H1 (cell line): ENCODE measurements around the gene WBP1. TPM values are rescaled to one million over a fixed set of nuclear protein-coding genes. Genes with fewer than 3 reads are reported as not detected.

Source experiments
- CTCF ChIA-PET: fragments of 300-600 bp; sonication (Branson Sonifier 250); formaldehyde crosslinking; loops from one replicate; lab custom pipeline; 2021; ENCODE audit not compliant: partially characterized antibody; lab: Charles Lee
- POLR2A ChIA-PET: fragments of 300-600 bp; sonication (Branson Sonifier 250); formaldehyde crosslinking; loops from one replicate; lab custom pipeline; 2021; ENCODE audit warnings: inconsistent platforms; ENCODE audit not compliant: partially characterized antibody; lab: Charles Lee
- DNase-seq, 2 experiments: peaks; one replicate each; pipeline versions ENCODE4 v3.0.0 to v3.0.0-alpha.2; 2010 to 2022; ENCODE audit warnings: low spot score in 2 of 2, low read depth in 1 of 2, mixed read lengths in 1 of 2
- FAIRE-seq: peaks from 2 replicates; lab custom pipeline; 2011; peaks lifted over from hg19 to GRCh38; lab: Jason Lieb, UNC
- H2AFZ ChIP-seq: 2 replicates; pipeline ENCODE4 v1.8.1; 2012; ENCODE audit warnings: low read length, inconsistent platforms
- H2AK5ac ChIP-seq: 2 replicates; pipeline ENCODE4 v1.6.1; 2013; ENCODE audit warnings: low read depth, low read length
- H2BK120ac ChIP-seq: replicated peaks from 2 replicates; pipeline ENCODE3; 2013; ENCODE audit warnings: low read depth, low read length, inconsistent platforms
- H2BK12ac ChIP-seq: 2 replicates; pipeline ENCODE4 v1.6.1; 2013; ENCODE audit warnings: low read depth, low read length
- H2BK15ac ChIP-seq: 2 replicates; pipeline ENCODE4 v1.6.1; 2013; ENCODE audit warnings: low read length
- H2BK20ac ChIP-seq: 2 replicates; pipeline ENCODE4 v1.6.1; 2013; ENCODE audit warnings: low read length
- H2BK5ac ChIP-seq: 2 replicates; pipeline ENCODE4 v1.6.1; 2013; ENCODE audit warnings: low read depth, low read length
- H3K14ac ChIP-seq: 2 replicates; pipeline ENCODE4 v1.6.1; 2013; ENCODE audit warnings: inconsistent platforms; ENCODE audit not compliant: insufficient read length
- H3K18ac ChIP-seq: 2 replicates; pipeline ENCODE4 v1.6.1; 2013; ENCODE audit warnings: low read length; ENCODE audit errors: extremely low read depth
- H3K23ac ChIP-seq: 2 replicates; pipeline ENCODE4 v1.6.1; 2013; ENCODE audit warnings: inconsistent platforms; ENCODE audit not compliant: insufficient read length
- H3K23me2 ChIP-seq: 2 replicates; pipeline ENCODE4 v1.6.1; 2013; ENCODE audit warnings: low read depth, low read length
- H3K27ac ChIP-seq: 2 replicates; pipeline ENCODE4 v1.6.1; 2011; ENCODE audit warnings: low read depth, low read length, inconsistent platforms
- H3K27me3 ChIP-seq, 4 experiments: replicated peaks in 1 of 4; 1 replicate in 1 of 4; 2 replicates in 3 of 4; pipeline versions ENCODE4 v1.6.1 to v1.8.1; 2011 to 2013; ENCODE audit warnings: low read length in 3 of 4, mild to moderate bottlenecking in 3 of 4, inconsistent platforms in 2 of 4, mixed read lengths in 2 of 4, moderate library complexity in 1 of 4; ENCODE audit not compliant: control insufficient read depth in 3 of 4, insufficient read depth in 3 of 4; ENCODE audit errors: extremely low read depth in 1 of 4
- H3K36me3 ChIP-seq, 4 experiments: 2 replicates each; pipeline versions ENCODE4 v1.6.1 to v1.8.1; 2011 to 2013; ENCODE audit warnings: mild to moderate bottlenecking in 4 of 4, low read length in 3 of 4, moderate library complexity in 2 of 4, control low read depth in 1 of 4, inconsistent platforms in 1 of 4; ENCODE audit not compliant: insufficient read depth in 4 of 4, control insufficient read depth in 2 of 4
- H3K4ac ChIP-seq: replicated peaks from 2 replicates; pipeline ENCODE3; 2013; ENCODE audit warnings: low read length, low read depth, mixed read lengths, inconsistent platforms; ENCODE audit not compliant: insufficient read length
- H3K4me1 ChIP-seq, 4 experiments: replicated peaks in 1 of 4; 1 replicate in 1 of 4; 2 replicates in 3 of 4; pipeline versions ENCODE4 v1.6.1 to v1.8.1; 2011 to 2013; ENCODE audit warnings: low read length in 3 of 4, inconsistent platforms in 2 of 4, mixed read lengths in 1 of 4; ENCODE audit not compliant: insufficient read depth in 4 of 4, control insufficient read depth in 3 of 4
- H3K4me2 ChIP-seq, 2 experiments: 2 replicates each; pipeline versions ENCODE4 v1.6.1 to v1.8.1; 2011 to 2013; ENCODE audit warnings: low read depth in 2 of 2, low read length in 2 of 2, control low read depth in 1 of 2, inconsistent platforms in 1 of 2, mild to moderate bottlenecking in 1 of 2; ENCODE audit not compliant: insufficient read depth in 1 of 2
- H3K4me3 ChIP-seq, 4 experiments: fragments of 200-600, 300-600 bp in 1 of 4; sonication (generic), shearing (Covaris generic), sonication (Bioruptor Twin) in 1 of 4; 2 replicates each; pipeline versions ENCODE4 v1.5.1 to v1.8.1; 2011 to 2016; ENCODE audit warnings: low read length in 4 of 4, low read depth in 3 of 4, control low read depth in 2 of 4, inconsistent platforms in 2 of 4, mild to moderate bottlenecking in 2 of 4, mixed read lengths in 1 of 4, moderate library complexity in 1 of 4; ENCODE audit not compliant: insufficient read depth in 2 of 4; ENCODE audit errors: extremely low read depth in 1 of 4
- H3K56ac ChIP-seq: replicated peaks from 2 replicates; pipeline ENCODE3; 2013; ENCODE audit warnings: low read depth, mild to moderate bottlenecking, mixed read lengths, low read length, inconsistent platforms; ENCODE audit not compliant: insufficient read length
- H3K79me1 ChIP-seq: 2 replicates; pipeline ENCODE4 v1.6.1; 2013; ENCODE audit warnings: low read depth, low read length, control low read depth
- H3K79me2 ChIP-seq, 2 experiments: 2 replicates each; pipeline versions ENCODE4 v1.6.1 to v1.8.1; 2012 to 2013; ENCODE audit warnings: low read length in 2 of 2, mild to moderate bottlenecking in 2 of 2, inconsistent platforms in 1 of 2; ENCODE audit not compliant: insufficient read depth in 2 of 2, control insufficient read depth in 1 of 2
- H3K9ac ChIP-seq, 4 experiments: replicated peaks in 1 of 4; 1 replicate in 1 of 4; 2 replicates in 3 of 4; pipeline versions ENCODE4 v1.6.1 to v1.8.1; 2011 to 2013; ENCODE audit warnings: low read depth in 3 of 4, low read length in 3 of 4, control low read depth in 2 of 4, mild to moderate bottlenecking in 2 of 4, moderate library complexity in 2 of 4, inconsistent platforms in 1 of 4; ENCODE audit errors: extremely low read depth in 1 of 4
- H3K9me3 ChIP-seq, 2 experiments: 2 replicates each; pipeline versions ENCODE4 v1.6.1 to v1.8.1; 2012 to 2013; ENCODE audit warnings: mild to moderate bottlenecking in 2 of 2, moderate library complexity in 2 of 2, control low read depth in 1 of 2, inconsistent platforms in 1 of 2, low read depth in 1 of 2, low read length in 1 of 2, mixed read lengths in 1 of 2; ENCODE audit not compliant: insufficient read depth in 2 of 2
- H4K20me1 ChIP-seq, 2 experiments: replicated peaks in 1 of 2; 2 replicates each; pipeline versions ENCODE3 to v1.8.1; 2011 to 2013; ENCODE audit warnings: inconsistent platforms in 2 of 2, low read length in 2 of 2, mild to moderate bottlenecking in 1 of 2; ENCODE audit not compliant: insufficient read depth in 2 of 2, control insufficient read depth in 1 of 2
- H4K5ac ChIP-seq: 2 replicates; pipeline ENCODE4 v1.6.1; 2013; ENCODE audit warnings: low read length, low read depth, mixed read lengths, inconsistent platforms; ENCODE audit not compliant: insufficient read length
- H4K8ac ChIP-seq: 2 replicates; pipeline ENCODE4 v1.8.0; 2013; ENCODE audit warnings: mild to moderate bottlenecking, moderate library complexity, low read length, inconsistent platforms; ENCODE audit not compliant: insufficient read depth; ENCODE audit errors: extremely low read depth
- H4K91ac ChIP-seq: replicated peaks from 2 replicates; pipeline ENCODE3; 2013; ENCODE audit warnings: low read length, mixed read lengths, inconsistent platforms; ENCODE audit not compliant: insufficient read length
- ATF3 ChIP-seq: IDR thresholded peaks from 2 replicates; pipeline ENCODE4 v1.6.1; 2011; ENCODE audit warnings: low read depth, mild to moderate bottlenecking, low read length; ENCODE audit not compliant: insufficient read depth
- CBX5 ChIP-seq: fragments of 300-800, 300-1000 bp; sonication (generic); IDR thresholded peaks from 2 replicates; pipeline ENCODE4 v1.7.1; 2016; ENCODE audit warnings: antibody characterized with exemption, low read length, low read depth
- EGR1 ChIP-seq: IDR thresholded peaks from 2 replicates; pipeline ENCODE4 v1.6.1; 2011; ENCODE audit warnings: low read depth, low read length, borderline replicate concordance
- GABPA ChIP-seq: IDR thresholded peaks from 2 replicates; pipeline ENCODE4 v1.6.1; 2011; ENCODE audit warnings: mild to moderate bottlenecking, low read length, moderate library complexity, borderline replicate concordance; ENCODE audit not compliant: insufficient read depth
- GTF2F1 ChIP-seq: IDR thresholded peaks from 2 replicates; pipeline ENCODE4 v1.6.1; 2012; ENCODE audit warnings: low read depth, low read length, improper control_type of control experiment, borderline replicate concordance
- POLR2AphosphoS5 ChIP-seq: IDR thresholded peaks from 2 replicates; pipeline ENCODE4 v1.6.1; 2011; ENCODE audit warnings: low read depth, low read length
- SIX5 ChIP-seq: IDR thresholded peaks from 2 replicates; pipeline ENCODE4 v1.6.1; 2011; ENCODE audit warnings: mild to moderate bottlenecking, low read depth, low read length
- TCF12 ChIP-seq: IDR thresholded peaks from 2 replicates; pipeline ENCODE4 v1.6.1; 2011; ENCODE audit warnings: low read depth, mild to moderate bottlenecking, low read length
- YY1 ChIP-seq: IDR thresholded peaks from 2 replicates; pipeline ENCODE4 v1.6.1; 2011; ENCODE audit warnings: low read depth, mild to moderate bottlenecking, low read length
- WGBS, 2 experiments: shearing (Covaris generic) in 1 of 2; methylation state at CpG; one replicate each; pipeline versions ENCODE4 v1.1.6 to v1.1.7; 2013 to 2015; ENCODE audit warnings: low lambda C conversion rate in 2 of 2, mixed read lengths in 2 of 2, inconsistent platforms in 1 of 2, low coverage in 1 of 2, missing lambda C conversion rate in 1 of 2; ENCODE audit not compliant: insufficient replicate concordance in 2 of 2, insufficient coverage in 1 of 2, insufficient read length in 1 of 2; ENCODE audit errors: extremely low coverage in 1 of 2, missing lambda C conversion rate in 1 of 2; 5-methylcytosine and 5-hydroxymethylcytosine counted together
- polyA plus RNA-seq, 7 experiments: library from polyadenylated mRNA; depleted of rRNA in 3 of 7; stranded (reverse) in 5 of 7; unstranded in 2 of 7; fragments of >200 nt in 5 of 7; fragments of 200-250 nt in 2 of 7; gene quantifications; 1 replicate in 5 of 7; 2 replicates in 1 of 7; 4 replicates in 1 of 7; pipeline versions ENCODE4 v1.2.1 to v1.2.3, GENCODE V29; 2011 to 2013; ENCODE audit warnings: missing spikeins in 2 of 7, mixed read lengths in 2 of 7
- total RNA-seq: library from RNA; stranded (reverse); fragmentation: NEBNext Ultra II Directional; extraction: Animal tissue kit (Norgen Biotek cat#: 25700); gene quantifications from 2 replicates; pipeline ENCODE4 v1.2.1, GENCODE V29; 2021
- TF ChIP-seq, protein P1 (sequence below): IDR thresholded peaks from 2 replicates; pipeline ENCODE4 v1.6.1; 2012; ENCODE audit warnings: low read length, inconsistent platforms
- TF ChIP-seq, protein P2 (sequence below): IDR thresholded peaks from 2 replicates; pipeline ENCODE4 v1.6.1; 2012; ENCODE audit warnings: inconsistent platforms

WBP1 gene
- total and polyA plus RNA-seq, 2 of the 8 experiments (the other 6 are each of a cell fraction or from before 2014, with no cell fraction given), result 57.2 to 190 TPM

DNA sequence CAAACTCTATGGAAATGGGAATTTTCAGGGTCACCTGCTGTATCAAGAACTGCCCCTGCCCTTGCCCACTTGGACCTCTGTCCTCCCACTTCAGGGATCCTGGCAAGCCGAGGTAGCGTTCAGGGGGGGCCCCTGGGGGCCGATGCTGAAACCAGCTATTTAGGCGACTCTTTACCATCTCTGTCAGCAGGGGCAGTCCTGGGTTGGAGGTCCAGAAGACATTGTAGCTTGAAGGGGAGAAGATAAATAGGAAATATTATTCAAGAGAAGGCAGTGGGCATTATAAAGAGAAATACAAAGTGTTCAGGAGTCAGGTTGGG lies 4.5 kb downstream of the WBP1 start:
- Histone ChIP-seq H3K23ac (no peak overlapping the region), H2BK12ac (no peak overlapping the region), H2AK5ac (no peak overlapping the region), H3K36me3 (peaks cover 0 to 12% (median 2%) of the 10 kb centered on the region in 4 experiments; a peak in 4 of 8 replicates), H3K79me2 (peaks cover 0 to 10% of the 10 kb centered on the region in 2 experiments; a peak in 1 of 4 replicates), H3K18ac (no peak overlapping the region), H4K20me1 (no peaks in the 10 kb centered on the region), H2BK15ac (no peak overlapping the region), H2BK20ac (no peak overlapping the region), H3K4me1 (peaks cover 0 to 2% (median 0%) of the 10 kb centered on the region in 4 experiments; a peak in 2 of 7 replicates), H2BK120ac (no peak overlapping the region), H3K4me2 (no peak overlapping the region), H4K91ac (no peak overlapping the region), H3K4me3 (no peak overlapping the region), H2AFZ (no peak overlapping the region), H3K27me3 (no peaks in the 10 kb centered on the region), H3K27ac (no peak overlapping the region), H3K79me1 (no peaks in the 10 kb centered on the region; the same call in none of the 2 replicates), H3K14ac (no peak overlapping the region), H3K9ac (no peak overlapping the region), H3K23me2 (peaks cover 14% of the 10 kb centered on the region), H3K4ac (no peak overlapping the region), H4K8ac (no peak overlapping the region; the same call in 1 of the 2 replicates), H3K9me3 (no peaks in the 10 kb centered on the region), H2BK5ac (no peak overlapping the region), H4K5ac (no peak overlapping the region), H3K56ac (no peak overlapping the region)
- FAIRE-seq, result no peak
- 89% methylated on average over 4 of the region's 4 CpGs; no CpG with 5 or more reads in 1 of the 2 experiments for WGBS, 2 experiments
- POLR2A ChIA-PET, result interaction anchor here (0.8 to 10.5 kb wide), 6 partner anchors 8 to 33 kb away, joined by 3 to 89 read pairs (median 9); partner anchors contain the start of genes CCDC142, INO80B, MRPL53 and RTKN
- DNase-seq, result no peak
- CTCF ChIA-PET, result interaction anchor here (9.5 to 10.5 kb wide), 2 partner anchors 11 to 18 kb away, joined by 73 to 86 read pairs; partner anchors contain the start of genes CCDC142, MRPL53 and TTC31
- no peak for TF ChIP-seq YY1
- no peak for TF ChIP-seq SIX5
- TF ChIP-seq EGR1, result no peak
- TF ChIP-seq TCF12, result no peak
- TF ChIP-seq ATF3, result no peak
- TF ChIP-seq POLR2AphosphoS5, result no peak
- TF ChIP-seq GTF2F1, result no peak
- TF ChIP-seq, protein P1, sequence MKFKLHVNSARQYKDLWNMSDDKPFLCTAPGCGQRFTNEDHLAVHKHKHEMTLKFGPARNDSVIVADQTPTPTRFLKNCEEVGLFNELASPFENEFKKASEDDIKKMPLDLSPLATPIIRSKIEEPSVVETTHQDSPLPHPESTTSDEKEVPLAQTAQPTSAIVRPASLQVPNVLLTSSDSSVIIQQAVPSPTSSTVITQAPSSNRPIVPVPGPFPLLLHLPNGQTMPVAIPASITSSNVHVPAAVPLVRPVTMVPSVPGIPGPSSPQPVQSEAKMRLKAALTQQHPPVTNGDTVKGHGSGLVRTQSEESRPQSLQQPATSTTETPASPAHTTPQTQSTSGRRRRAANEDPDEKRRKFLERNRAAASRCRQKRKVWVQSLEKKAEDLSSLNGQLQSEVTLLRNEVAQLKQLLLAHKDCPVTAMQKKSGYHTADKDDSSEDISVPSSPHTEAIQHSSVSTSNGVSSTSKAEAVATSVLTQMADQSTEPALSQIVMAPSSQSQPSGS, result no peak
- TF ChIP-seq, protein P2, sequence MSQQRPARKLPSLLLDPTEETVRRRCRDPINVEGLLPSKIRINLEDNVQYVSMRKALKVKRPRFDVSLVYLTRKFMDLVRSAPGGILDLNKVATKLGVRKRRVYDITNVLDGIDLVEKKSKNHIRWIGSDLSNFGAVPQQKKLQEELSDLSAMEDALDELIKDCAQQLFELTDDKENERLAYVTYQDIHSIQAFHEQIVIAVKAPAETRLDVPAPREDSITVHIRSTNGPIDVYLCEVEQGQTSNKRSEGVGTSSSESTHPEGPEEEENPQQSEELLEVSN, result no peak
- no peak for TF ChIP-seq CBX5
- no peak for TF ChIP-seq GABPA
